Mucosa of rectum (tissue), 2 donors: ENCODE measurements around the gene TFPI2.

Experiments used
- H3K27ac ChIP-seq, 2 donors: one replicate each; pipeline ENCODE4 v1.7.0; 2013; ENCODE audit warnings: inconsistent platforms in 2 of 2, low read depth in 2 of 2, low read length in 2 of 2
- H3K27me3 ChIP-seq, 2 donors: one replicate each; pipeline ENCODE4 v1.7.0; 2013; ENCODE audit warnings: low read length in 2 of 2; ENCODE audit not compliant: control insufficient read depth in 2 of 2, insufficient read depth in 2 of 2
- H3K36me3 ChIP-seq, 2 donors: one replicate each; pipeline ENCODE4 v1.7.0; 2013; ENCODE audit warnings: low read length in 2 of 2; ENCODE audit not compliant: control insufficient read depth in 2 of 2, insufficient read depth in 2 of 2
- H3K4me1 ChIP-seq, 2 donors: one replicate each; pipeline ENCODE4 v1.7.0; 2013; ENCODE audit warnings: low read length in 2 of 2, mild to moderate bottlenecking in 1 of 2; ENCODE audit not compliant: control insufficient read depth in 2 of 2, insufficient read depth in 2 of 2
- H3K4me3 ChIP-seq, 2 donors: one replicate each; pipeline ENCODE4 v1.7.0; 2013; ENCODE audit warnings: low read length in 2 of 2
- H3K9ac ChIP-seq, 2 donors: one replicate each; pipeline ENCODE4 v1.7.0; 2013; ENCODE audit warnings: low read length in 2 of 2, low read depth in 1 of 2, mild to moderate bottlenecking in 1 of 2
- H3K9me3 ChIP-seq, 2 donors: one replicate each; pipeline ENCODE4 v1.7.0; 2013; ENCODE audit warnings: low read length in 2 of 2; ENCODE audit not compliant: control insufficient read depth in 2 of 2
- donor health status: healthy.
- donor health status: Normal muscosa, but diverticular disease.

Gene TFPI2

GRCh38 chr7:93884541-93884940 lies 6.0 kb downstream of the TFPI2 start:
- no peak overlapping the region for H3K4me3 ChIP-seq
- H3K9ac ChIP-seq, result no peak overlapping the region
- H3K9me3 ChIP-seq, result no peaks in the 10 kb centered on the region
- no peak overlapping the region for H3K27ac ChIP-seq
- no peaks in the 10 kb centered on the region for H3K27me3 ChIP-seq
- H3K36me3 ChIP-seq, result no peaks in the 10 kb centered on the region
- H3K4me1 ChIP-seq, result no peaks in the 10 kb centered on the region

- Histone ChIP-seq H3K9me3 (no peaks in the 10 kb centered on the region), H3K4me1 (no peaks in the 10 kb centered on the region), H3K36me3 (no peaks in the 10 kb centered on the region), H3K27me3 (no peaks in the 10 kb centered on the region), H3K4me3 (no peak overlapping the region), H3K9ac (no peak overlapping the region), H3K27ac (no peak overlapping the region)
These were observed 6.6 kb downstream of the TFPI2 start for GRCh38 chr7:93883917-93884345.

GRCh38 chr7:93883078-93883916 lies 7.3 kb downstream of the TFPI2 start:
- Histone ChIP-seq H3K36me3 (no peaks in the 10 kb centered on the region), H3K27ac (no peak overlapping the region)

GRCh38 chr7:93882468-93882867 lies 8.1 kb downstream of the TFPI2 start:
- H3K27ac ChIP-seq, result no peak overlapping the region

More at GRCh38 chr7:93883078-93883916, 7.3 kb downstream of the TFPI2 start:
- no peaks in the 10 kb centered on the region for H3K27me3 ChIP-seq
- no peaks in the 10 kb centered on the region for H3K9me3 ChIP-seq
- no peak overlapping the region for H3K4me3 ChIP-seq
- no peak overlapping the region for H3K9ac ChIP-seq
- no peaks in the 10 kb centered on the region for H3K4me1 ChIP-seq

GRCh38 chr7:93879356-93879755 lies 11.2 kb downstream of the TFPI2 start:
- Histone ChIP-seq H3K4me3 (no peak overlapping the region), H3K27ac (no peak overlapping the region), H3K27me3 (no peaks in the 10 kb centered on the region), H3K9ac (no peak overlapping the region), H3K9me3 (no peaks in the 10 kb centered on the region), H3K4me1 (no peaks in the 10 kb centered on the region), H3K36me3 (no peaks in the 10 kb centered on the region)

More at GRCh38 chr7:93882468-93882867, 8.1 kb downstream of the TFPI2 start:
- H3K4me3 ChIP-seq, result no peak overlapping the region
- H3K36me3 ChIP-seq, result no peaks in the 10 kb centered on the region
- H3K27me3 ChIP-seq, result no peaks in the 10 kb centered on the region
- H3K9me3 ChIP-seq, result no peaks in the 10 kb centered on the region
- no peak overlapping the region for H3K9ac ChIP-seq
- H3K4me1 ChIP-seq, result no peaks in the 10 kb centered on the region

- no peaks in the 10 kb centered on the region for H3K4me1 ChIP-seq
These were observed 12.8 kb downstream of the TFPI2 start for GRCh38 chr7:93877742-93878141.

GRCh38 chr7:93873998-93874574 lies 16.5 kb downstream of the TFPI2 start:
- Histone ChIP-seq H3K36me3 (no peaks in the 10 kb centered on the region), H3K27ac (no peak overlapping the region), H3K4me3 (no peak overlapping the region), H3K9ac (no peak overlapping the region), H3K4me1 (no peaks in the 10 kb centered on the region), H3K27me3 (no peaks in the 10 kb centered on the region), H3K9me3 (no peaks in the 10 kb centered on the region)

More at GRCh38 chr7:93877742-93878141, 12.8 kb downstream of the TFPI2 start:
- no peaks in the 10 kb centered on the region for H3K27me3 ChIP-seq
- H3K36me3 ChIP-seq, result no peaks in the 10 kb centered on the region
- H3K4me3 ChIP-seq, result no peak overlapping the region
- no peaks in the 10 kb centered on the region for H3K9me3 ChIP-seq
- H3K9ac ChIP-seq, result no peak overlapping the region
- no peak overlapping the region for H3K27ac ChIP-seq

GRCh38 chr7:93866886-93867285 lies 23.7 kb downstream of the TFPI2 start:
- Histone ChIP-seq H3K9me3 (no peaks in the 10 kb centered on the region), H3K27me3 (no peaks in the 10 kb centered on the region), H3K4me3 (no peak overlapping the region), H3K4me1 (no peaks in the 10 kb centered on the region), H3K27ac (no peak overlapping the region), H3K9ac (no peak overlapping the region), H3K36me3 (no peaks in the 10 kb centered on the region)

GRCh38 chr7:93862651-93863050 lies 27.9 kb downstream of the TFPI2 start:
- Histone ChIP-seq H3K4me1 (no peaks in the 10 kb centered on the region), H3K9ac (no peak overlapping the region), H3K36me3 (no peaks in the 10 kb centered on the region), H3K27me3 (no peaks in the 10 kb centered on the region), H3K27ac (no peak overlapping the region), H3K9me3 (no peaks in the 10 kb centered on the region), H3K4me3 (no peak overlapping the region)

- Histone ChIP-seq H3K4me1 (no peaks in the 10 kb centered on the region), H3K9ac (no peak overlapping the region), H3K9me3 (no peaks in the 10 kb centered on the region)
These were observed 29.1 kb downstream of the TFPI2 start for GRCh38 chr7:93861325-93861949.

More at GRCh38 chr7:93861325-93861949, 29.1 kb downstream of the TFPI2 start:
- Histone ChIP-seq H3K27me3 (no peaks in the 10 kb centered on the region), H3K4me3 (no peak overlapping the region), H3K36me3 (no peaks in the 10 kb centered on the region), H3K27ac (no peak overlapping the region)
